Panc1 (cell line): Measurements from ENCODE around the gene DAAM2. TPM values are rescaled to one million over a fixed set of nuclear protein-coding genes. Genes with fewer than 3 reads are reported as not detected.

Experiments
- ATAC-seq: fragments of 200-7000 bp; cut with Tn5 transposase; 2 replicates; pipeline ENCODE4 v1.9.1; 2020; ENCODE audit warnings: mild to moderate bottlenecking, moderate library complexity
- BruUV-seq: library from RNA; stranded (reverse); fragments of 400-500 nt; replicated peaks from 2 replicates; lab custom pipeline; 2021; lab: Mats Ljungman, UMichigan
- CTCF ChIA-PET: fragments of 300-600 bp; sonication (Branson Sonifier 250); formaldehyde crosslinking; loops from one replicate; lab custom pipeline; 2022; ENCODE audit warnings: antibody characterized with exemption; lab: Charles Lee
- POLR2A ChIA-PET: fragments of 300-600 bp; sonication (Branson Sonifier 250); formaldehyde crosslinking; loops from one replicate; lab custom pipeline; 2022; ENCODE audit warnings: antibody characterized with exemption; lab: Charles Lee
- DNase-seq: peaks from one replicate; pipeline ENCODE4 v3.0.0-alpha.2; 2010; ENCODE audit warnings: low read depth, low spot score
- H3K27ac ChIP-seq: 2 replicates; pipeline ENCODE4 v1.5.1; 2011; ENCODE audit warnings: mild to moderate bottlenecking, low read length, inconsistent platforms
- H3K27me3 ChIP-seq: fragments of 200-500 bp; sonication (Bioruptor generic); 2 replicates; pipeline ENCODE4 v1.6.0; 2014; ENCODE audit warnings: low read length, inconsistent platforms; ENCODE audit not compliant: control insufficient read depth, insufficient read depth
- H3K36me3 ChIP-seq: fragments of 200-500 bp; sonication (Bioruptor generic); 2 replicates; pipeline ENCODE4 v1.5.1; 2014; ENCODE audit warnings: inconsistent platforms, mild to moderate bottlenecking, low read length, moderate library complexity; ENCODE audit not compliant: control insufficient read depth, insufficient read depth
- H3K4me1 ChIP-seq: 2 replicates; pipeline ENCODE4 v1.5.1; 2011; ENCODE audit warnings: inconsistent platforms, mild to moderate bottlenecking, low read length, moderate library complexity; ENCODE audit not compliant: control insufficient read depth, insufficient read depth
- H3K4me3 ChIP-seq, 2 experiments: 2 replicates each; pipeline ENCODE4 v1.5.1; 2011 to 2012; ENCODE audit warnings: low read depth in 2 of 2, low read length in 2 of 2, mild to moderate bottlenecking in 2 of 2, inconsistent platforms in 1 of 2, moderate library complexity in 1 of 2
- H3K9me3 ChIP-seq: fragments of 200-500 bp; sonication (Bioruptor generic); 2 replicates; pipeline ENCODE4 v1.5.1; 2014; ENCODE audit warnings: low read depth, mild to moderate bottlenecking, inconsistent platforms, low read length, moderate library complexity; ENCODE audit not compliant: control insufficient read depth, insufficient read depth
- POLR2AphosphoS5 ChIP-seq: IDR thresholded peaks from 2 replicates; pipeline ENCODE4 v1.6.1; 2012; ENCODE audit warnings: mild to moderate bottlenecking, low read depth, low read length, moderate library complexity
- SIN3A ChIP-seq: IDR thresholded peaks from 2 replicates; pipeline ENCODE4 v1.6.1; 2012; ENCODE audit warnings: low read depth, mild to moderate bottlenecking, low read length, moderate library complexity, borderline replicate concordance; ENCODE audit not compliant: insufficient read depth
- TCF7L2 ChIP-seq: IDR thresholded peaks from 2 replicates; pipeline ENCODE4 v1.6.1; 2011; ENCODE audit warnings: mild to moderate bottlenecking, low read depth, low read length, inconsistent platforms
- in situ Hi-C: cut with HindIII; loops from 2 replicates; pipeline ENCODE4 v1.10.0; 2016; ENCODE audit warnings: low sequenced_read_pairs, low pct_unique_long_range_greater_than_20kb
- intact Hi-C: fragments of 100-400 bp; cut with micrococcal nuclease; formaldehyde crosslinking; loops from one replicate; pipeline ENCODE4 v1.10.0; 2022; ENCODE audit not compliant: unreplicated experiment
- total RNA-seq: library from RNA; stranded (reverse); gene quantifications from one replicate; pipeline ENCODE4 v1.2.1, GENCODE V29; 2021; ENCODE audit not compliant: unreplicated experiment
- TF ChIP-seq, protein P1 (sequence below): fragments of 450-650 bp; IDR thresholded peaks from 2 replicates; pipeline ENCODE4 v1.5.1; 2017; ENCODE audit warnings: mild to moderate bottlenecking
- TF ChIP-seq, protein P2 (sequence below), 2 experiments: IDR thresholded peaks; 2 replicates each; pipeline ENCODE4 v1.6.1; 2011 to 2012; ENCODE audit warnings: low read depth in 2 of 2, control low read depth in 1 of 2, low read length in 1 of 2, mild to moderate bottlenecking in 1 of 2, moderate library complexity in 1 of 2; ENCODE audit not compliant: insufficient read depth in 1 of 2

DAAM2 gene
- total RNA-seq, 1 experiment from 2014 or later, result not detected

DNA sequence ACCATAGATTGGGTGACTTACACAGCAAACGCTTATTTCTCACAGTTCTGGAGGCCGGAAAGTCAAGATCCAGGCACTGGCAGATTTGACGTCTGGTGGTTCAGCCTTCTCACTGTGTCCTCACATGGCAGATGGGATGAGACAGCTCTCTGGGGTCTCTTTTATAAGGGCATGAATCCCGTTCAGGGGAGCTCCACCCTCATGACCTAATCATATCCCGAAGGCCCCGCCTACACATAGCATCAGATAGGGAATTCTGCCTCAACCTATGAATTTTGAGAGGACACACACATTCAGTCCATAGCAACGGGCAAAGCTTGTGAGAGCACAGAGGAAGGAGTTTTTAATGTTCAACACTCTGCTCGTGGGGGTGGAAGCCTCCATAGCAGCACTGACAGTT is 27.5 kb downstream of the DAAM2 start:
- in situ Hi-C loops, result no loop called here

DNA sequence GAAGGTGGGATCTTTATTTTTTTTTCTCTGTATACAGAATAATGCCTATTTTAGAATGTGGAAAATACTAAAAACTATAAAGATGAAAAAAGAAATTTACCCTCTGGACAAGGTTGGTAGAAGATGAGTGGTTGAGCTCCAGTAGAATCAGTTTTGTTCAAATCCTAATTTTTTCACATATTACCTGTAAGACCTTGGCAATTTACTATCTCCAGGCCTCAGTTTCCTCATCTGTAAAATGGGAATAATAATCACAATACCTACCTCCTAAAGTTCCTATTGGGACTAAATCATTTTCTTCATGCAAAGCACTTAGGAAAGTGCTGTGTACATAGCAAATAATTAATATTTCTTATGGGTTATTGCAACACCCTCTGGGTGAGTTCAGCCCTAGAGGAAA is 28.4 kb downstream of the DAAM2 start:
- Histone ChIP-seq H3K4me3 (no peak overlapping the region), H3K36me3 (no peaks in the 10 kb centered on the region), H3K9me3 (no peaks in the 10 kb centered on the region), H3K4me1 (no peaks in the 10 kb centered on the region), H3K27me3 (no peaks in the 10 kb centered on the region), H3K27ac (no peak overlapping the region)
- no TSS peak for BruUV-seq
- TF ChIP-seq SIN3A, result no peak
- no peak for TF ChIP-seq POLR2AphosphoS5
- TF ChIP-seq, protein P1, sequence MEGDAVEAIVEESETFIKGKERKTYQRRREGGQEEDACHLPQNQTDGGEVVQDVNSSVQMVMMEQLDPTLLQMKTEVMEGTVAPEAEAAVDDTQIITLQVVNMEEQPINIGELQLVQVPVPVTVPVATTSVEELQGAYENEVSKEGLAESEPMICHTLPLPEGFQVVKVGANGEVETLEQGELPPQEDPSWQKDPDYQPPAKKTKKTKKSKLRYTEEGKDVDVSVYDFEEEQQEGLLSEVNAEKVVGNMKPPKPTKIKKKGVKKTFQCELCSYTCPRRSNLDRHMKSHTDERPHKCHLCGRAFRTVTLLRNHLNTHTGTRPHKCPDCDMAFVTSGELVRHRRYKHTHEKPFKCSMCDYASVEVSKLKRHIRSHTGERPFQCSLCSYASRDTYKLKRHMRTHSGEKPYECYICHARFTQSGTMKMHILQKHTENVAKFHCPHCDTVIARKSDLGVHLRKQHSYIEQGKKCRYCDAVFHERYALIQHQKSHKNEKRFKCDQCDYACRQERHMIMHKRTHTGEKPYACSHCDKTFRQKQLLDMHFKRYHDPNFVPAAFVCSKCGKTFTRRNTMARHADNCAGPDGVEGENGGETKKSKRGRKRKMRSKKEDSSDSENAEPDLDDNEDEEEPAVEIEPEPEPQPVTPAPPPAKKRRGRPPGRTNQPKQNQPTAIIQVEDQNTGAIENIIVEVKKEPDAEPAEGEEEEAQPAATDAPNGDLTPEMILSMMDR, result no peak
- TF ChIP-seq, protein P2, sequence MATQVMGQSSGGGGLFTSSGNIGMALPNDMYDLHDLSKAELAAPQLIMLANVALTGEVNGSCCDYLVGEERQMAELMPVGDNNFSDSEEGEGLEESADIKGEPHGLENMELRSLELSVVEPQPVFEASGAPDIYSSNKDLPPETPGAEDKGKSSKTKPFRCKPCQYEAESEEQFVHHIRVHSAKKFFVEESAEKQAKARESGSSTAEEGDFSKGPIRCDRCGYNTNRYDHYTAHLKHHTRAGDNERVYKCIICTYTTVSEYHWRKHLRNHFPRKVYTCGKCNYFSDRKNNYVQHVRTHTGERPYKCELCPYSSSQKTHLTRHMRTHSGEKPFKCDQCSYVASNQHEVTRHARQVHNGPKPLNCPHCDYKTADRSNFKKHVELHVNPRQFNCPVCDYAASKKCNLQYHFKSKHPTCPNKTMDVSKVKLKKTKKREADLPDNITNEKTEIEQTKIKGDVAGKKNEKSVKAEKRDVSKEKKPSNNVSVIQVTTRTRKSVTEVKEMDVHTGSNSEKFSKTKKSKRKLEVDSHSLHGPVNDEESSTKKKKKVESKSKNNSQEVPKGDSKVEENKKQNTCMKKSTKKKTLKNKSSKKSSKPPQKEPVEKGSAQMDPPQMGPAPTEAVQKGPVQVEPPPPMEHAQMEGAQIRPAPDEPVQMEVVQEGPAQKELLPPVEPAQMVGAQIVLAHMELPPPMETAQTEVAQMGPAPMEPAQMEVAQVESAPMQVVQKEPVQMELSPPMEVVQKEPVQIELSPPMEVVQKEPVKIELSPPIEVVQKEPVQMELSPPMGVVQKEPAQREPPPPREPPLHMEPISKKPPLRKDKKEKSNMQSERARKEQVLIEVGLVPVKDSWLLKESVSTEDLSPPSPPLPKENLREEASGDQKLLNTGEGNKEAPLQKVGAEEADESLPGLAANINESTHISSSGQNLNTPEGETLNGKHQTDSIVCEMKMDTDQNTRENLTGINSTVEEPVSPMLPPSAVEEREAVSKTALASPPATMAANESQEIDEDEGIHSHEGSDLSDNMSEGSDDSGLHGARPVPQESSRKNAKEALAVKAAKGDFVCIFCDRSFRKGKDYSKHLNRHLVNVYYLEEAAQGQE (IDR thresholded peaks at IDR 0.05; ENCODE audit: insufficient read depth in 1 of 2, low read depth in 2 of 2, low read length in 1 of 2), result no peak
- no peak for TF ChIP-seq TCF7L2
- in situ Hi-C loops, result no loop called here
- intact Hi-C loops, result no loop called here
- CTCF ChIA-PET, result no interaction called here
- POLR2A ChIA-PET, result interaction anchor here (0.6 kb wide), 1 partner anchor 216 kb away, joined by 4 read pairs; no protein-coding TSS in a partner anchor
- DNase-seq (no peak), ATAC-seq (no peak)

More for the DNA sequence above, 27.5 kb downstream of the DAAM2 start:
- Histone ChIP-seq H3K4me1 (no peaks in the 10 kb centered on the region), H3K9me3 (no peaks in the 10 kb centered on the region), H3K4me3 (no peak overlapping the region), H3K36me3 (no peaks in the 10 kb centered on the region), H3K27ac (no peak overlapping the region), H3K27me3 (no peaks in the 10 kb centered on the region)
- no peak for TF ChIP-seq TCF7L2
- TF ChIP-seq, protein P2 (IDR thresholded peaks at IDR 0.05; ENCODE audit: insufficient read depth in 1 of 2, low read depth in 2 of 2, low read length in 1 of 2), result no peak
- no peak for TF ChIP-seq POLR2AphosphoS5
- TF ChIP-seq SIN3A, result no peak
- TF ChIP-seq, protein P1, result no peak
- intact Hi-C loops, result no loop called here
- no peak for ATAC-seq
- no peak for DNase-seq
- CTCF ChIA-PET, result no interaction called here
- BruUV-seq, result no TSS peak
- POLR2A ChIA-PET, result no interaction called here
